GM21528 (cell line): ENCODE measurements around the gene MORF4L1.
A peak's percentile ranks its signal among the peaks of the same experiment; 100 is the strongest.
"Not testable (repeated sequence)": the region's sequence is repeated elsewhere in the genome, so short reads cannot be mapped to it uniquely, and the experiment has no call there.

ENCODE experiments used
- ATAC-seq: cut with Tn5 transposase; IDR thresholded peaks from one replicate; pipeline ENCODE4 v1.9.1; 2021; ENCODE audit warnings: mild to moderate bottlenecking, moderate library complexity; ENCODE audit not compliant: unreplicated experiment, low FRiP score

The MORF4L1 gene

GRCh38 chr15:78872155-78872971 is at the start of gene MORF4L1:
Gene MORF4L1 (plus strand): TSS chr15:78872890. CDS start chr15:78873018, 128 bp downstream.
- peak; percentile 79 for ATAC-seq

GRCh38 chr15:78828920-78829319 is 43.8 kb upstream of the MORF4L1 start:
- no peak for ATAC-seq

- ATAC-seq = no peak
Observed at GRCh38 chr15:78830514-78831228, 42.0 kb upstream of the MORF4L1 start.

GRCh38 chr15:78831229-78832207 is 41.2 kb upstream of the MORF4L1 start:
- ATAC-seq = no peak

- ATAC-seq = no peak
Observed at GRCh38 chr15:78836333-78836732, 36.4 kb upstream of the MORF4L1 start.

GRCh38 chr15:78837131-78837530 is 35.6 kb upstream of the MORF4L1 start:
- ATAC-seq = no peak

- ATAC-seq = no peak
Observed at GRCh38 chr15:78837543-78837942, 35.1 kb upstream of the MORF4L1 start.

GRCh38 chr15:78838489-78838888 is 34.2 kb upstream of the MORF4L1 start:
- no peak for ATAC-seq

GRCh38 chr15:78839151-78839550 is 33.5 kb upstream of the MORF4L1 start:
- ATAC-seq = not testable (repeated sequence)

GRCh38 chr15:78840661-78841375 is 31.9 kb upstream of the MORF4L1 start:
- no peak for ATAC-seq

- ATAC-seq = no peak
Observed at GRCh38 chr15:78841376-78841706, 31.3 kb upstream of the MORF4L1 start.

GRCh38 chr15:78841891-78842290 is 30.8 kb upstream of the MORF4L1 start:
- no peak for ATAC-seq

GRCh38 chr15:78842519-78842918 is 30.2 kb upstream of the MORF4L1 start:
- no peak for ATAC-seq

- ATAC-seq = not testable (repeated sequence)
Observed at GRCh38 chr15:78846906-78847305, 25.8 kb upstream of the MORF4L1 start.

- not testable (repeated sequence) for ATAC-seq
Observed at GRCh38 chr15:78847387-78847906, 25.2 kb upstream of the MORF4L1 start.

GRCh38 chr15:78850352-78850751 is 22.3 kb upstream of the MORF4L1 start:
- ATAC-seq = no peak

GRCh38 chr15:78850941-78851755 is 21.5 kb upstream of the MORF4L1 start:
- no peak for ATAC-seq

GRCh38 chr15:78853500-78853899 is 19.2 kb upstream of the MORF4L1 start:
- no peak for ATAC-seq

- no peak for ATAC-seq
Observed at GRCh38 chr15:78854833-78855372, 17.8 kb upstream of the MORF4L1 start.
